Smooth muscle cell (in vitro differentiated cells): Measurements from ENCODE around the gene PLEKHA4. TPM values are rescaled to one million over a fixed set of nuclear protein-coding genes. Genes with fewer than 3 reads are reported as not detected.
A peak's percentile ranks its signal among the peaks of the same experiment; 100 is the strongest.
"Not testable (repeated sequence)": the region's sequence is repeated elsewhere in the genome, so short reads cannot be mapped to it uniquely, and the experiment has no call there.

Experiments
- DNase-seq: peaks from one replicate; lab custom pipeline; 2025; ENCODE audit not compliant: unreplicated experiment; lab: John Stamatoyannopoulos, UW
- H2AFZ ChIP-seq: fragments of 200-600 bp; sonication (generic); 2 replicates; pipeline ENCODE4 v1.6.0; 2016; ENCODE audit warnings: antibody characterized with exemption, low read depth, mild to moderate bottlenecking
- H3F3A ChIP-seq: fragments of 200-600 bp; sonication (generic); 2 replicates; pipeline ENCODE4 v1.6.0; 2017; ENCODE audit warnings: antibody characterized with exemption, low read depth
- H3K27ac ChIP-seq: fragments of 200-600 bp; sonication (generic); 2 replicates; pipeline ENCODE4 v1.5.1; 2016; ENCODE audit warnings: low read depth, mild to moderate bottlenecking
- H3K27me3 ChIP-seq: fragments of 200-600 bp; sonication (generic); 2 replicates; pipeline ENCODE4 v1.6.1; 2016; ENCODE audit warnings: low read depth, mild to moderate bottlenecking
- H3K36me3 ChIP-seq: fragments of 200-600 bp; sonication (generic); 2 replicates; pipeline ENCODE4 v1.5.1; 2016; ENCODE audit warnings: low read depth
- H3K4me1 ChIP-seq: fragments of 200-600 bp; sonication (generic); 2 replicates; pipeline ENCODE4 v1.5.1; 2016; ENCODE audit warnings: low read depth
- H3K4me2 ChIP-seq: fragments of 200-600 bp; sonication (generic); 2 replicates; pipeline ENCODE4 v1.6.0; 2016; ENCODE audit warnings: mild to moderate bottlenecking
- H3K4me3 ChIP-seq: fragments of 200-600 bp; sonication (generic); 2 replicates; pipeline ENCODE4 v1.5.1; 2016; ENCODE audit warnings: mild to moderate bottlenecking
- H3K79me2 ChIP-seq: fragments of 200-600 bp; sonication (generic); 2 replicates; pipeline ENCODE4 v1.6.0; 2016; ENCODE audit warnings: low read depth, mild to moderate bottlenecking
- H3K9ac ChIP-seq: fragments of 200-600 bp; sonication (generic); 2 replicates; pipeline ENCODE4 v1.6.0; 2016; ENCODE audit warnings: low read depth
- H3K9me3 ChIP-seq: fragments of 200-600 bp; sonication (generic); replicated peaks from 2 replicates; pipeline ENCODE4 v1.5.1; 2016; ENCODE audit warnings: low read depth
- H4K20me1 ChIP-seq: fragments of 200-600 bp; sonication (generic); 2 replicates; pipeline ENCODE4 v1.6.0; 2016; ENCODE audit warnings: low read depth
- CTCF ChIP-seq: fragments of 200-600 bp; sonication (generic); IDR thresholded peaks from 2 replicates; pipeline ENCODE4 v1.5.1; 2017; ENCODE audit warnings: borderline replicate concordance, mild to moderate bottlenecking, antibody characterized with exemption; ENCODE audit not compliant: insufficient read depth, poor library complexity, severe bottlenecking
- WGBS: methylation state at CpG from one replicate; pipeline ENCODE4 v1.1.7; 2016; ENCODE audit warnings: low lambda C conversion rate; 5-methylcytosine and 5-hydroxymethylcytosine counted together
- polyA plus RNA-seq: library from polyadenylated mRNA; unstranded; fragments of >200 nt; fragmentation: Nextera tagmentation; extraction: Ambion mirVana; gene quantifications from 2 replicates; pipeline ENCODE4 v1.2.1, GENCODE V29; 2016
- total RNA-seq: library from RNA; depleted of rRNA; stranded (reverse); fragments of >200 nt; gene quantifications from 2 replicates; pipeline ENCODE4 v1.2.3, GENCODE V29; 2014

PLEKHA4 gene
- total and polyA plus RNA-seq, 2 experiments from 2014 or later: 4.4 to 39.2 TPM

DNA sequence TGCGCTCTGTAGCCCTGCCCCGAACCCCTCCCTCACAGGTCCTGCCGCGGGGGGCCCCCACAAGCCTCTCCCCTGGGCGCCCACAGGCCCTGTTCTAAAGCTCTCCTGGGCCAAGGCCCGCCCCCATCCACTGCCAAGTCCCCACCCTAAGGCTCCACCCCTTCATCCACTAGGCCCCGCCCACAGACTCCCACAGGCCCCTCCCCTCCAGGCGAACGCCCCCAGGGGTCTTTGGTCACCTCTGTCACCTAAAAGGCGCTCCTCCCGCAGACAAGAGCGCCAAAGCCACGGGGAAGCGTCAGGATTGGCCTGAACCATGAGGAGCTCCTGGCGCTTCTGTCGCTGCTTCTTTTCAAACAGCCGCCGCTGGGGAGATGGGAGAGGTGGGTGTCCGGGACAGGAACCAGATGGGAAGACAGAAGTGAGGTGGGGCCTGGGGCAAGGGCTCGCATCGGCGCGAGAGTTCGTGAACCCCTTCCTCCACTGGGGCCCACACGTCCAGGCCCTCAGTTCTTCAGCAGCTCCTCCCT lies 27.8 kb upstream of the PLEKHA4 start:
- Histone ChIP-seq H3K27me3 (no peaks in the 10 kb centered on the region), H2AFZ (no peak overlapping the region), H3F3A (peaks cover 10% of the 10 kb centered on the region), H3K4me2 (peak overlapping the region; percentile 78), H3K9me3 (no peaks in the 10 kb centered on the region), H4K20me1 (no peaks in the 10 kb centered on the region), H3K4me1 (peaks cover 11% of the 10 kb centered on the region), H3K79me2 (peaks cover 11% of the 10 kb centered on the region), H3K9ac (no peak overlapping the region), H3K4me3 (peak overlapping the region; percentile 35), H3K27ac (no peak overlapping the region), H3K36me3 (no peaks in the 10 kb centered on the region)
- no peak for TF ChIP-seq CTCF
- peak; percentile 28 for DNase-seq
- 28% methylated on average over 19 of the region's 25 CpGs for WGBS

DNA sequence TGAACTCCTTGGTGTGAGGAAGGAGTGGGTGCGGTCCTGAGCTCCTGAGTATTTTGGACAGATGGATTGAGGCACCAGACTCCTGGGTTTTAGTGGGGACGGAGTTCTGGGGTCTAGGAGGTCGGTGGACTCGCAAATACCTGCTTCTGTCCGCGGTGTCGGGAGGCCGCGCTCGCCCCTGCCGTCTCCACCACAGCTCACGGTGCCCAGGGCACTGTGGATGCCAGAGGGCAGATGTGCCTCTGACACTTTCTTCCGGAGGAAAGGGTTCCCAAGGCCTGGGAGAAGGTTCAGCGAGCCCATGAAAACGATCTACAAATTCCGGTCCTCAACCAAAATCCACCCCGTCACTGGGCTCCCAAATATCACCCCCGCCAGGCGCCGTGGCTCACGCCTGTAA lies 26.8 kb upstream of the PLEKHA4 start:
- H4K20me1 ChIP-seq: no peaks in the 10 kb centered on the region
- H3K9me3 ChIP-seq: no peaks in the 10 kb centered on the region
- H3K79me2 ChIP-seq: peaks cover under 1% of the 10 kb centered on the region
- peaks cover 8% of the 10 kb centered on the region for H3K4me1 ChIP-seq
- no peak overlapping the region for H3K4me2 ChIP-seq
- TF ChIP-seq CTCF: no peak
- peaks cover 11% of the 10 kb centered on the region for H3F3A ChIP-seq
- no peak overlapping the region for H3K4me3 ChIP-seq
- H3K27me3 ChIP-seq: no peaks in the 10 kb centered on the region
- H3K9ac ChIP-seq: no peak overlapping the region
- H3K27ac ChIP-seq: no peak overlapping the region
- no peaks in the 10 kb centered on the region for H3K36me3 ChIP-seq
- no peak overlapping the region for H2AFZ ChIP-seq
- WGBS: 94% methylated on average over 21 of the region's 21 CpGs
- DNase-seq: no peak

DNA sequence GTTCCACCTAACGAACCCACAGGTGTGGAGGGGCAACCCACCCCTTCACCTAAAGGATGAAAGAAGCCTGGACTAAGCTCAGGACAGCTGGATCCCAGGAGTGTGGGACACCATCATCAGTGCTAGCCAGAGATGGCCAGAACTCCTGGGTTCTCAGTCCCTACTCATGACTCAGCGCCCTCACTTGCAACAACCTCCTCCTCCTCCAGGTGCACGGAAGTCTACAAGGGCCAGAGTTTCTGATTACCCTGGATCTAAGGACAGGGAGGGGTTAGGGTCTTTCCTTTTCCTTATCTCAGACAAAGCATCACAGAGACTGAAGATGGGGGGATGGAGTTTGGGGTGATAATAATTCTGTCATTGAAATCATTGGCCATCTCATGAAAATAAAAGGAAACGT lies 22.1 kb upstream of the PLEKHA4 start:
- Histone ChIP-seq H3F3A (peaks cover 11% of the 10 kb centered on the region), H3K27ac (no peak overlapping the region), H3K9me3 (no peaks in the 10 kb centered on the region), H3K4me2 (peak overlapping the region; percentile 13), H4K20me1 (no peaks in the 10 kb centered on the region), H2AFZ (no peak overlapping the region), H3K9ac (no peak overlapping the region), H3K36me3 (no peaks in the 10 kb centered on the region), H3K4me3 (no peak overlapping the region), H3K79me2 (no peaks in the 10 kb centered on the region), H3K4me1 (no peaks in the 10 kb centered on the region), H3K27me3 (no peaks in the 10 kb centered on the region)
- no peak for TF ChIP-seq CTCF
- DNase-seq: no peak
- 94% methylated on average over 4 of the region's 4 CpGs for WGBS

- not testable (repeated sequence) for H3K9me3 ChIP-seq, H4K20me1 ChIP-seq, H3K27ac ChIP-seq, H3K36me3 ChIP-seq, H3K4me1 ChIP-seq, H3K9ac ChIP-seq, H3K4me3 ChIP-seq, H2AFZ ChIP-seq, H3K79me2 ChIP-seq, DNase-seq, H3K4me2 ChIP-seq, H3K27me3 ChIP-seq
- WGBS: 63% methylated on average over 3 of the region's 3 CpGs
- H3F3A ChIP-seq: peaks cover 11% of the 10 kb centered on the region
Measured at GRCh38 chr19:48889496-48889895, 21.1 kb upstream of the PLEKHA4 start.
